ENCODE measurements around the gene COP1.

The COP1 gene

GRCh38 chr1:175947771-175948170, 259.3 kb downstream of the COP1 start:
- no peak for DNase-seq

GRCh38 chr1:175944591-175944990, 262.5 kb downstream of the COP1 start:
- DNase-seq, result no peak

- no peak for DNase-seq
Measured at GRCh38 chr1:175941164-175941563, 265.9 kb downstream of the COP1 start.

GRCh38 chr1:175936736-175937135, 270.4 kb downstream of the COP1 start:
- DNase-seq, result no peak

- DNase-seq, result no peak
Measured at GRCh38 chr1:175935566-175936115, 271.4 kb downstream of the COP1 start.

- no peak for DNase-seq
Measured at GRCh38 chr1:175935166-175935565, 271.9 kb downstream of the COP1 start.

- no peak for DNase-seq
Measured at GRCh38 chr1:175933801-175934200, 273.3 kb downstream of the COP1 start.

- no peak for DNase-seq
Measured at GRCh38 chr1:175927944-175928343, 279.1 kb downstream of the COP1 start.

GRCh38 chr1:175922254-175922881, 284.7 kb downstream of the COP1 start:
- no peak for DNase-seq

- no peak for DNase-seq
Measured at GRCh38 chr1:175920381-175920780, 286.7 kb downstream of the COP1 start.

GRCh38 chr1:175919001-175919400, 288.1 kb downstream of the COP1 start:
- DNase-seq, result no peak

- no peak for DNase-seq
Measured at GRCh38 chr1:175918364-175918801, 288.7 kb downstream of the COP1 start.

GRCh38 chr1:175914115-175914514, 293.0 kb downstream of the COP1 start:
- no peak for DNase-seq

GRCh38 chr1:175911138-175911537, 295.9 kb downstream of the COP1 start:
- no peak for DNase-seq

GRCh38 chr1:175906370-175906769, 300.7 kb downstream of the COP1 start:
- DNase-seq, result no peak

GRCh38 chr1:175904808-175905207, 302.3 kb downstream of the COP1 start:
- no peak for DNase-seq

GRCh38 chr1:175902281-175902680, 304.8 kb downstream of the COP1 start:
- DNase-seq, result no peak

GRCh38 chr1:175901076-175901836, 305.8 kb downstream of the COP1 start:
- no peak for DNase-seq

GRCh38 chr1:175900171-175900570, 306.9 kb downstream of the COP1 start:
- no peak for DNase-seq

GRCh38 chr1:175895966-175896365, 311.1 kb downstream of the COP1 start:
- no peak for DNase-seq
